ENCODE measurements around the gene SYNM.

SYNM gene

DNA sequence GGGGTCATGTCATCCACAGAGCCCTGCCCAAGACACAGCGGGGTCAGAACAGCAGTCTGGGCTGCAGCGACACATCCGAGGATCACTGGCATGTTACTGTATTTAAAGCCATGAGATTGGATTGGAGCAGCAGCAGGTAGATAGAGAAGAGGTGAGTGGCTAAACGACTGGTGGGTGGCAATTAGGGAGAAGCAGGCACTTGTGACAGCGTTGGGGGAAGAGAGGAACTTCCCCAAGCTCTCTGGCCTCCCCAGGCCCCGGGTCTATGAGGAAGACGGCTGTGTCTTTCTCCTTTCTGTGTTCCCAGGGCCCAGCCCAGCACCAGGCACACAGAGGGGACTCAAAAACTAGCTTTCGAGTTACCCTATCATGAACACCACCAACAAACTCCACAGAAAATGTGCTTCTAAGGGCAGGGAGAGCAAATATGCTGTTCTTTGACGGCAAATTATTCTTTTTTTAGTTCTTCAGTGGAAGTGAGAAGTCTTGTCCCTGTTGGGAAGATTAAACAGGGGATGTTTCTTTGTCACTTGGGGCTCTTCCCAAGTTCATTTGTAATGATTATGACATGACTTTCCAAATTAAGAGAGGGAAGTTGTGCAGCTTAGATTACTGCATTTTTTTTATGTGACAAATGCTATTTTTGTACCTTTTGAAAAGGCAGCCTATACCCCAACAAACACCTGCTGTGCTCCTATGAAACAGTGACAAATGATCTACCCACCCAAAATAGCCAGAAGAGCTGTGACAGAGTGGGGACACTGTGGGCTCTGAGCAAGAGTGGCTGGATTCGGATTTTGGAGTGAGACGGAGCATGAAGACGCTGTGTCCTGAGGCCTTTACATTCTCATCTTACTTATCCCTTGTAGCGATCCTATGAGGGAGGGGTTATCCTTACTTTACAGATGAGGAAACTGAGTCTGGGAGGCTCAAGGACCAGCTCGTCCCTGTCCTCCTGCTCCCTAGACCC lies 7.2 kb upstream of the SYNM start:
- Histone ChIP-seq H3K14ac (ENCODE audit: low read length) (no peak overlapping the region), H2BK15ac (ENCODE audit: low read length) (no peak overlapping the region), H3K4me2 (ENCODE audit: insufficient read depth, low read length, poor library complexity, severe bottlenecking) (no peak overlapping the region), H3K4me1 (ENCODE audit: control insufficient read depth in 2 of 2, insufficient read depth in 1 of 2, low read depth in 1 of 2, low read length in 2 of 2) (peaks cover 0 to 11% of the 10 kb centered on the region in 2 donors), H2BK12ac (ENCODE audit: low read length) (no peak overlapping the region), H3K9me3 (replicated peaks in 1 of 2; ENCODE audit: control insufficient read depth in 2 of 2, insufficient read depth in 1 of 2, low read depth in 1 of 2, low read length in 2 of 2) (no peaks in the 10 kb centered on the region), H3K23ac (ENCODE audit: low read depth, low read length, poor library complexity) (peak overlapping the region; percentile 26), H2BK5ac (ENCODE audit: low read length) (no peak overlapping the region), H3K4me3 (ENCODE audit: low read length in 2 of 2) (no peak overlapping the region), H2AFZ (ENCODE audit: low read length) (no peak overlapping the region), H3K36me3 (replicated peaks in 1 of 2; ENCODE audit: control insufficient read depth in 2 of 2, insufficient read depth in 2 of 2, low read length in 2 of 2) (no peaks in the 10 kb centered on the region), H3K27me3 (ENCODE audit: control insufficient read depth in 3 of 3, insufficient read depth in 3 of 3, low read depth in 1 of 3, low read length in 3 of 3) (peaks cover 4 to 46% (median 23%) of the 10 kb centered on the region in 3 experiments), H4K91ac (ENCODE audit: low read depth, low read length, poor library complexity) (no peak overlapping the region), H3K79me1 (ENCODE audit: low read depth, low read length) (no peaks in the 10 kb centered on the region), H3K4ac (ENCODE audit: low read length) (no peak overlapping the region), H3K27ac (replicated peaks; ENCODE audit: low read length) (no peak overlapping the region), H2BK120ac (ENCODE audit: low read depth, low read length) (no peak overlapping the region), H3K18ac (ENCODE audit: low read length) (peak overlapping the region; percentile 60), H4K8ac (ENCODE audit: low read depth, low read length) (no peak overlapping the region), H3K9ac (ENCODE audit: low read depth, low read length, poor library complexity) (no peak overlapping the region), H2AK5ac (ENCODE audit: low read depth, low read length) (no peak overlapping the region)
- no CpG with 5 or more reads among the region's 14 CpGs for WGBS, 2 donors (ENCODE audit: extremely low coverage in 2 of 2, insufficient read length in 2 of 2, insufficient replicate concordance in 1 of 2)
- no peak for DNase-seq (ENCODE audit: low spot score)

GRCh38 chr15:99098426-99098825 lies 6.5 kb upstream of the SYNM start:
- WGBS, 2 donors (ENCODE audit: extremely low coverage in 2 of 2, insufficient read length in 2 of 2, insufficient replicate concordance in 1 of 2) = no CpG with 5 or more reads among the region's 12 CpGs
- Histone ChIP-seq H2AK5ac (ENCODE audit: low read depth, low read length) (no peak overlapping the region), H2BK5ac (ENCODE audit: low read length) (no peak overlapping the region)

GRCh38 chr15:99098991-99099390 lies 5.9 kb upstream of the SYNM start:
- H4K8ac ChIP-seq (ENCODE audit: low read depth, low read length) = no peak overlapping the region
- H2AFZ ChIP-seq (ENCODE audit: low read length) = no peak overlapping the region
- no peak for DNase-seq (ENCODE audit: low spot score)
- H3K18ac ChIP-seq (ENCODE audit: low read length) = no peak overlapping the region
- no peak overlapping the region for H2BK12ac ChIP-seq (ENCODE audit: low read length)
- no peak overlapping the region for H2BK120ac ChIP-seq (ENCODE audit: low read depth, low read length)
- H4K91ac ChIP-seq (ENCODE audit: low read depth, low read length, poor library complexity) = no peak overlapping the region
- H3K4me1 ChIP-seq (ENCODE audit: control insufficient read depth in 2 of 2, insufficient read depth in 1 of 2, low read depth in 1 of 2, low read length in 2 of 2) = peaks cover 0 to 12% of the 10 kb centered on the region in 2 donors
- H3K14ac ChIP-seq (ENCODE audit: low read length) = no peak overlapping the region
- H3K79me1 ChIP-seq (ENCODE audit: low read depth, low read length) = no peaks in the 10 kb centered on the region
- H3K4ac ChIP-seq (ENCODE audit: low read length) = no peak overlapping the region
- H2BK5ac ChIP-seq (ENCODE audit: low read length) = no peak overlapping the region
- H2AK5ac ChIP-seq (ENCODE audit: low read depth, low read length) = peak overlapping the region; percentile 70
- no peak overlapping the region for H3K9ac ChIP-seq (ENCODE audit: low read depth, low read length, poor library complexity)
- no peaks in the 10 kb centered on the region for H3K36me3 ChIP-seq (replicated peaks in 1 of 2; ENCODE audit: control insufficient read depth in 2 of 2, insufficient read depth in 2 of 2, low read length in 2 of 2)
- H2BK15ac ChIP-seq (ENCODE audit: low read length) = no peak overlapping the region
- no peaks in the 10 kb centered on the region for H3K9me3 ChIP-seq (replicated peaks in 1 of 2; ENCODE audit: control insufficient read depth in 2 of 2, insufficient read depth in 1 of 2, low read depth in 1 of 2, low read length in 2 of 2)
- no peak overlapping the region for H3K27ac ChIP-seq (replicated peaks; ENCODE audit: low read length)
- no CpG with 5 or more reads among the region's 6 CpGs for WGBS, 2 donors (ENCODE audit: extremely low coverage in 2 of 2, insufficient read length in 2 of 2, insufficient replicate concordance in 1 of 2)
- no peak overlapping the region for H3K4me2 ChIP-seq (ENCODE audit: insufficient read depth, low read length, poor library complexity, severe bottlenecking)
- H3K27me3 ChIP-seq (ENCODE audit: control insufficient read depth in 3 of 3, insufficient read depth in 3 of 3, low read depth in 1 of 3, low read length in 3 of 3) = peaks cover 4 to 46% (median 27%) of the 10 kb centered on the region in 3 experiments
- H3K4me3 ChIP-seq (ENCODE audit: low read length in 2 of 2) = no peak overlapping the region
- no peak overlapping the region for H3K23ac ChIP-seq (ENCODE audit: low read depth, low read length, poor library complexity)

More at GRCh38 chr15:99098426-99098825, 6.5 kb upstream of the SYNM start:
- Histone ChIP-seq H4K91ac (ENCODE audit: low read depth, low read length, poor library complexity) (no peak overlapping the region), H3K14ac (ENCODE audit: low read length) (no peak overlapping the region), H2BK12ac (ENCODE audit: low read length) (no peak overlapping the region), H3K27me3 (ENCODE audit: control insufficient read depth in 3 of 3, insufficient read depth in 3 of 3, low read depth in 1 of 3, low read length in 3 of 3) (peaks cover 4 to 46% (median 27%) of the 10 kb centered on the region in 3 experiments), H3K9me3 (replicated peaks in 1 of 2; ENCODE audit: control insufficient read depth in 2 of 2, insufficient read depth in 1 of 2, low read depth in 1 of 2, low read length in 2 of 2) (no peaks in the 10 kb centered on the region), H3K36me3 (replicated peaks in 1 of 2; ENCODE audit: control insufficient read depth in 2 of 2, insufficient read depth in 2 of 2, low read length in 2 of 2) (no peaks in the 10 kb centered on the region), H3K27ac (replicated peaks; ENCODE audit: low read length) (no peak overlapping the region), H3K18ac (ENCODE audit: low read length) (peak overlapping the region; percentile 60), H3K23ac (ENCODE audit: low read depth, low read length, poor library complexity) (no peak overlapping the region), H2BK120ac (ENCODE audit: low read depth, low read length) (no peak overlapping the region), H3K79me1 (ENCODE audit: low read depth, low read length) (no peaks in the 10 kb centered on the region), H3K4ac (ENCODE audit: low read length) (no peak overlapping the region), H3K9ac (ENCODE audit: low read depth, low read length, poor library complexity) (no peak overlapping the region), H3K4me3 (ENCODE audit: low read length in 2 of 2) (no peak overlapping the region), H4K8ac (ENCODE audit: low read depth, low read length) (no peak overlapping the region), H2AFZ (ENCODE audit: low read length) (no peak overlapping the region), H3K4me1 (ENCODE audit: control insufficient read depth in 2 of 2, insufficient read depth in 1 of 2, low read depth in 1 of 2, low read length in 2 of 2) (peaks cover 0 to 12% of the 10 kb centered on the region in 2 donors), H3K4me2 (ENCODE audit: insufficient read depth, low read length, poor library complexity, severe bottlenecking) (no peak overlapping the region), H2BK15ac (ENCODE audit: low read length) (no peak overlapping the region)
- DNase-seq (ENCODE audit: low spot score) = no peak

DNA sequence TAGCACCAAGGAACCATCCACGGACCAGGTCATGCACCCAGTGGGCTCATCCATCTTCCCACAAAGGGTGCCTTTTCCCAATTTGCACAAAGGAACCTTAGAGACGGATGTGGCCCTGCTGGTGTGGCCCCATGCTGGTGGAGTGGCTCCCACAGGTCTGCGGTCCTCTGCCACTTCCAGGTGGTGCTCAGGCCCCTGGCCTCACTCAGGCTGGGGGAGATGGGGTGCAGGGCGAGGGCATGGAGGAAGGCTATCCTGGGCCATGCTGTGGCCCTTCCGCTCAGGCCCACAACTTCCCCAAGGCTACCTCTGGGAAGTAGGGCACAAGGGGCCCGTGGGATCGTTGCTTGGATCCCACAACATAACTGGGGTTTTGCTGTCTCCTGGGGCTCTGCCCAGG lies 5.2 kb upstream of the SYNM start:
- Histone ChIP-seq H2BK12ac (ENCODE audit: low read length) (no peak overlapping the region), H2AFZ (ENCODE audit: low read length) (peak overlapping the region; percentile 96), H3K9ac (ENCODE audit: low read depth, low read length, poor library complexity) (no peak overlapping the region), H3K9me3 (replicated peaks in 1 of 2; ENCODE audit: control insufficient read depth in 2 of 2, insufficient read depth in 1 of 2, low read depth in 1 of 2, low read length in 2 of 2) (no peaks in the 10 kb centered on the region), H3K4me1 (ENCODE audit: control insufficient read depth in 2 of 2, insufficient read depth in 1 of 2, low read depth in 1 of 2, low read length in 2 of 2) (peaks cover 0 to 12% of the 10 kb centered on the region in 2 donors), H2AK5ac (ENCODE audit: low read depth, low read length) (peak overlapping the region; percentile 70), H3K4me3 (ENCODE audit: low read length in 2 of 2) (no peak overlapping the region), H3K4ac (ENCODE audit: low read length) (no peak overlapping the region), H3K36me3 (replicated peaks in 1 of 2; ENCODE audit: control insufficient read depth in 2 of 2, insufficient read depth in 2 of 2, low read length in 2 of 2) (no peaks in the 10 kb centered on the region), H4K8ac (ENCODE audit: low read depth, low read length) (no peak overlapping the region), H3K27me3 (ENCODE audit: control insufficient read depth in 3 of 3, insufficient read depth in 3 of 3, low read depth in 1 of 3, low read length in 3 of 3) (peaks cover 4 to 46% (median 27%) of the 10 kb centered on the region in 3 experiments), H2BK15ac (ENCODE audit: low read length) (no peak overlapping the region), H2BK120ac (ENCODE audit: low read depth, low read length) (no peak overlapping the region), H3K4me2 (ENCODE audit: insufficient read depth, low read length, poor library complexity, severe bottlenecking) (no peak overlapping the region), H4K91ac (ENCODE audit: low read depth, low read length, poor library complexity) (no peak overlapping the region), H3K23ac (ENCODE audit: low read depth, low read length, poor library complexity) (no peak overlapping the region), H3K18ac (ENCODE audit: low read length) (peak overlapping the region; percentile 24), H3K14ac (ENCODE audit: low read length) (no peak overlapping the region), H3K79me1 (ENCODE audit: low read depth, low read length) (no peaks in the 10 kb centered on the region), H2BK5ac (ENCODE audit: low read length) (no peak overlapping the region), H3K27ac (replicated peaks; ENCODE audit: low read length) (no peak overlapping the region)
- WGBS, 2 donors (ENCODE audit: extremely low coverage in 2 of 2, insufficient read length in 2 of 2, insufficient replicate concordance in 1 of 2) = no CpG with 5 or more reads among the region's 7 CpGs
- no peak for DNase-seq (ENCODE audit: low spot score)
